ENCODE results near the gene SPTBN1. TPM values are rescaled to one million over a fixed set of nuclear protein-coding genes. Genes with fewer than 3 reads are reported as not detected.

SPTBN1 gene
- total RNA-seq, 1 experiment from 2014 or later, result 262 TPM

- Histone ChIP-seq H3K9me2 (ENCODE audit: insufficient read depth) (no peaks in the 10 kb centered on the region), H3K27ac (no peak overlapping the region), H4K20me1 (ENCODE audit: insufficient read depth) (no peaks in the 10 kb centered on the region), H2AFZ (no peak overlapping the region), H3K79me2 (ENCODE audit: low read depth) (no peaks in the 10 kb centered on the region), H3F3A (ENCODE audit: insufficient read depth, low read depth) (no peaks in the 10 kb centered on the region), H3K4me2 (no peak overlapping the region), H3K4me3 (no peak overlapping the region), H3K4me1 (replicated peaks; ENCODE audit: insufficient read depth) (no peaks in the 10 kb centered on the region), H3K27me3 (ENCODE audit: insufficient read depth, low read depth) (no peaks in the 10 kb centered on the region), H3K9me3 (ENCODE audit: insufficient read depth, low read depth) (no peaks in the 10 kb centered on the region), H3K36me3 (ENCODE audit: low read depth) (no peaks in the 10 kb centered on the region)
- intact Hi-C loops (cut with micrococcal nuclease; ENCODE audit: unreplicated experiment), result no loop called here
- POLR2A ChIA-PET (ENCODE audit: unreplicated experiment), result no interaction called here
- CTCF ChIA-PET, result interaction anchor here (0.6 kb wide), 1 partner anchor 158 kb away, joined by 4 read pairs; no protein-coding TSS in a partner anchor
- no peak for TF ChIP-seq EZH2 (IDR thresholded peaks at IDR 0.05; ENCODE audit: low read depth)
- TF ChIP-seq CTCF (conservative IDR thresholded peaks at IDR 0.05), result no peak
- BruUV-seq (replicated peaks), result no TSS peak
- no peak for DNase-seq
These were observed 20.6 kb upstream of the SPTBN1 start for GRCh38 chr2:54435325-54436226.

GRCh38 chr2:54437588-54437987 is 18.5 kb upstream of the SPTBN1 start:
- Histone ChIP-seq H3K4me2 (no peak overlapping the region), H3K27ac (no peak overlapping the region), H2AFZ (no peak overlapping the region), H3K27me3 (ENCODE audit: insufficient read depth, low read depth) (no peaks in the 10 kb centered on the region), H3K9me3 (ENCODE audit: insufficient read depth, low read depth) (no peaks in the 10 kb centered on the region), H3K36me3 (ENCODE audit: low read depth) (no peaks in the 10 kb centered on the region), H3F3A (ENCODE audit: insufficient read depth, low read depth) (no peaks in the 10 kb centered on the region), H3K79me2 (ENCODE audit: low read depth) (no peaks in the 10 kb centered on the region), H3K9me2 (ENCODE audit: insufficient read depth) (no peaks in the 10 kb centered on the region), H3K4me1 (replicated peaks; ENCODE audit: insufficient read depth) (no peaks in the 10 kb centered on the region), H4K20me1 (ENCODE audit: insufficient read depth) (no peaks in the 10 kb centered on the region), H3K4me3 (no peak overlapping the region)
- no TSS peak for BruUV-seq (replicated peaks)
- intact Hi-C loops (cut with micrococcal nuclease; ENCODE audit: unreplicated experiment), result no loop called here
- DNase-seq, result no peak
- TF ChIP-seq CTCF (conservative IDR thresholded peaks at IDR 0.05) (no peak), EZH2 (IDR thresholded peaks at IDR 0.05; ENCODE audit: low read depth) (no peak)
- ChIA-PET CTCF (no interaction called here), POLR2A (ENCODE audit: unreplicated experiment) (interaction anchor here (0.6 kb wide), 1 partner anchor 365 kb away, joined by 3 read pairs; no protein-coding TSS in a partner anchor)

GRCh38 chr2:54438271-54438670 is 17.9 kb upstream of the SPTBN1 start:
- Histone ChIP-seq H2AFZ (no peak overlapping the region), H3K4me2 (no peak overlapping the region), H3K36me3 (ENCODE audit: low read depth) (no peaks in the 10 kb centered on the region), H3K4me1 (replicated peaks; ENCODE audit: insufficient read depth) (no peaks in the 10 kb centered on the region), H3K4me3 (no peak overlapping the region), H3K27me3 (ENCODE audit: insufficient read depth, low read depth) (no peaks in the 10 kb centered on the region), H3K9me2 (ENCODE audit: insufficient read depth) (no peaks in the 10 kb centered on the region), H4K20me1 (ENCODE audit: insufficient read depth) (no peaks in the 10 kb centered on the region), H3K27ac (no peak overlapping the region), H3K9me3 (ENCODE audit: insufficient read depth, low read depth) (no peaks in the 10 kb centered on the region), H3K79me2 (ENCODE audit: low read depth) (no peaks in the 10 kb centered on the region), H3F3A (ENCODE audit: insufficient read depth, low read depth) (no peaks in the 10 kb centered on the region)
- ChIA-PET POLR2A (ENCODE audit: unreplicated experiment) (no interaction called here), CTCF (no interaction called here)
- no peak for TF ChIP-seq EZH2 (IDR thresholded peaks at IDR 0.05; ENCODE audit: low read depth)
- TF ChIP-seq CTCF (conservative IDR thresholded peaks at IDR 0.05), result no peak
- DNase-seq, result no peak
- BruUV-seq (replicated peaks), result no TSS peak
- intact Hi-C loops (cut with micrococcal nuclease; ENCODE audit: unreplicated experiment), result no loop called here

All from PC-9 (cell line).